Endothelial cell of umbilical vein (primary cell): ENCODE measurements around the gene ERO1A. TPM values are rescaled to one million over a fixed set of nuclear protein-coding genes. Genes with fewer than 3 reads are reported as not detected.

Source experiments
- BruUV-seq: library from RNA; stranded (reverse); fragments of 400-500 nt; replicated peaks from 2 replicates; lab custom pipeline; 2021; lab: Mats Ljungman, UMichigan
- CTCF ChIA-PET: fragments of 300-600, 350-600 bp; sonication (Branson Sonifier 250); formaldehyde crosslinking; loops from one replicate; lab custom pipeline; 2021; ENCODE audit warnings: antibody characterized with exemption, inconsistent platforms; lab: Charles Lee
- POLR2A ChIA-PET: fragments of 300-600, 350-600 bp; sonication (Branson Sonifier 250); formaldehyde crosslinking; loops from one replicate; lab custom pipeline; 2021; ENCODE audit warnings: antibody characterized with exemption, inconsistent platforms; lab: Charles Lee
- DNase-seq: peaks from one replicate; pipeline ENCODE4 v3.0.0-alpha.2; 2011; ENCODE audit warnings: low read depth, low spot score
- FAIRE-seq: peaks from 2 replicates; lab custom pipeline; 2011; peaks lifted over from hg19 to GRCh38; lab: Jason Lieb, UNC
- H2AFZ ChIP-seq: 2 replicates; pipeline ENCODE4 v1.6.0; 2012; ENCODE audit warnings: low read depth, low read length, control low read depth, inconsistent platforms
- H3K27ac ChIP-seq: 2 replicates; pipeline ENCODE4 v1.5.1; 2011; ENCODE audit warnings: low read depth, mild to moderate bottlenecking, control low read depth, low read length, moderate library complexity; ENCODE audit not compliant: insufficient read depth
- H3K27me3 ChIP-seq, 2 experiments: 2 replicates each; pipeline versions ENCODE4 v1.6.0 to v1.6.1; 2011; ENCODE audit warnings: low read length in 2 of 2, mixed read lengths in 1 of 2; ENCODE audit not compliant: control insufficient read depth in 2 of 2, insufficient read depth in 2 of 2
- H3K36me3 ChIP-seq, 2 experiments: 2 replicates in 1 of 2; 3 replicates in 1 of 2; pipeline ENCODE4 v1.5.1; 2011; ENCODE audit warnings: low read length in 2 of 2, mild to moderate bottlenecking in 1 of 2, moderate library complexity in 1 of 2; ENCODE audit not compliant: control insufficient read depth in 2 of 2, insufficient read depth in 2 of 2; ENCODE audit errors: extremely low read depth in 1 of 2
- H3K4me1 ChIP-seq: 3 replicates; pipeline ENCODE4 v1.5.1; 2011; ENCODE audit warnings: mild to moderate bottlenecking, low read length; ENCODE audit not compliant: control insufficient read depth, insufficient read depth; ENCODE audit errors: extremely low read depth
- H3K4me2 ChIP-seq: 2 replicates; pipeline ENCODE4 v1.6.1; 2011; ENCODE audit warnings: low read length, control low read depth, mixed read lengths; ENCODE audit not compliant: insufficient read depth
- H3K4me3 ChIP-seq, 3 experiments: fragments of 200-600 bp in 1 of 3; sonication (generic), shearing (Covaris generic) in 1 of 3; replicated peaks in 1 of 3; 2 replicates each; pipeline ENCODE4 v1.5.1; 2011 to 2016; ENCODE audit warnings: control low read depth in 3 of 3, low read length in 3 of 3, mild to moderate bottlenecking in 2 of 3, inconsistent platforms in 1 of 3, low read depth in 1 of 3, moderate library complexity in 1 of 3; ENCODE audit not compliant: insufficient read depth in 1 of 3
- H3K79me2 ChIP-seq: 2 replicates; pipeline ENCODE4 v1.6.0; 2012; ENCODE audit warnings: low read length, inconsistent platforms; ENCODE audit not compliant: control insufficient read depth, insufficient read depth
- H3K9ac ChIP-seq: replicated peaks from 2 replicates; pipeline ENCODE3; 2011; ENCODE audit warnings: low read length, control low read depth; ENCODE audit not compliant: insufficient read depth; ENCODE audit errors: extremely low read depth
- H3K9me1 ChIP-seq: replicated peaks from 3 replicates; pipeline ENCODE4 v1.6.0; 2011; ENCODE audit warnings: mild to moderate bottlenecking, low read length; ENCODE audit not compliant: control insufficient read depth, insufficient read depth; ENCODE audit errors: extremely low read depth
- H3K9me3 ChIP-seq: replicated peaks from 2 replicates; pipeline ENCODE4 v1.5.1; 2012; ENCODE audit warnings: low read length, inconsistent platforms; ENCODE audit not compliant: control insufficient read depth, insufficient read depth
- H4K20me1 ChIP-seq: replicated peaks from 2 replicates; pipeline ENCODE3; 2011; ENCODE audit warnings: mild to moderate bottlenecking, low read length; ENCODE audit not compliant: control insufficient read depth, insufficient read depth; ENCODE audit errors: extremely low read depth
- CTCF ChIP-seq, 2 donors: IDR thresholded peaks; 1 replicate in 1 of 2; 2 replicates in 1 of 2; pipeline ENCODE4 v1.5.1; 2011; ENCODE audit warnings: low read length in 2 of 2, mild to moderate bottlenecking in 2 of 2, moderate library complexity in 2 of 2, control low read depth in 1 of 2, inconsistent platforms in 1 of 2, low read depth in 1 of 2; ENCODE audit not compliant: insufficient read depth in 1 of 2; ENCODE audit errors: extremely low read depth in 1 of 2
- EZH2 ChIP-seq: IDR thresholded peaks from 2 replicates; pipeline ENCODE4 v1.6.1; 2012; ENCODE audit warnings: borderline replicate concordance, low read depth, mild to moderate bottlenecking, moderate library complexity, low read length, inconsistent platforms; ENCODE audit not compliant: severe bottlenecking
- FOS ChIP-seq: IDR thresholded peaks from 2 replicates; pipeline ENCODE4 v1.6.1; 2011; ENCODE audit warnings: mild to moderate bottlenecking, low read length, moderate library complexity, borderline replicate concordance; ENCODE audit not compliant: insufficient read depth
- GATA2 ChIP-seq: IDR thresholded peaks from 2 replicates; pipeline ENCODE4 v1.7.0; 2011; ENCODE audit warnings: low read depth, mild to moderate bottlenecking, moderate library complexity, mixed read lengths, low read length; ENCODE audit not compliant: insufficient read length, insufficient read depth
- JUN ChIP-seq: IDR thresholded peaks from 2 replicates; pipeline ENCODE4 v1.6.1; 2011; ENCODE audit warnings: borderline replicate concordance, low read depth; ENCODE audit not compliant: insufficient read length, insufficient read depth
- MAX ChIP-seq: IDR thresholded peaks from 2 replicates; pipeline ENCODE4 v1.6.1; 2011; ENCODE audit not compliant: insufficient read depth, insufficient read length
- MYC ChIP-seq: IDR thresholded peaks from one replicate; pipeline ENCODE4 v1.6.1; 2011; ENCODE audit warnings: mild to moderate bottlenecking, low read depth, low read length
- POLR2A ChIP-seq: IDR thresholded peaks from 2 replicates; pipeline ENCODE4 v1.6.1; 2012; ENCODE audit warnings: low read depth, mild to moderate bottlenecking, control low read depth, low read length
- POLR2AphosphoS5 ChIP-seq: IDR thresholded peaks from 2 replicates; pipeline ENCODE4 v1.6.1; 2012; ENCODE audit warnings: low read depth, mild to moderate bottlenecking, control low read depth, low read length, moderate library complexity; ENCODE audit not compliant: insufficient read depth
- dilution Hi-C: fragments of 300-500 bp; cut with MboI; formaldehyde crosslinking; loops from one replicate; pipeline ENCODE4 v1.15.0; 2019; ENCODE audit warnings: low sequenced_read_pairs; ENCODE audit not compliant: extremely low pct_ligation_motif_present
- intact Hi-C: fragments of 100-400 bp; cut with micrococcal nuclease; formaldehyde crosslinking; loops from one replicate; pipeline ENCODE4 v1.10.0; 2022
- polyA plus RNA-seq, 4 experiments: library from polyadenylated mRNA; depleted of rRNA in 3 of 4; stranded (reverse) in 3 of 4; unstranded in 1 of 4; fragments of >200 nt; gene quantifications; 2 replicates each; pipeline versions ENCODE4 v1.2.1 to v1.2.3, GENCODE V29; 2011 to 2012; ENCODE audit warnings: missing spikeins in 1 of 4
- total RNA-seq: library from RNA; stranded (reverse); gene quantifications from 2 replicates; pipeline ENCODE4 v1.2.3, GENCODE V29; 2021

ERO1A gene
- total and polyA plus RNA-seq, 2 donors (not counting 3 experiments of a cell fraction or from before 2014, with no cell fraction given): 20.7 to 71.4 TPM

GRCh38 chr14:52590318-52590717 is 105.0 kb downstream of the ERO1A start:
- no peak for FAIRE-seq
- ChIA-PET POLR2A (no interaction called here), CTCF (interaction anchor here (1.2 kb wide), 1 partner anchor 11 kb away, joined by 5 read pairs; no protein-coding TSS in a partner anchor)

More at GRCh38 chr14:52590318-52590717, 105.0 kb downstream of the ERO1A start:
- no peak overlapping the region for H3K4me3 ChIP-seq
- no peaks in the 10 kb centered on the region for H3K36me3 ChIP-seq
- H3K4me2 ChIP-seq: no peak overlapping the region
- H3K9me1 ChIP-seq: no peaks in the 10 kb centered on the region
- H4K20me1 ChIP-seq: no peaks in the 10 kb centered on the region
- H3K27me3 ChIP-seq: no peaks in the 10 kb centered on the region
- no TSS peak for BruUV-seq
- H3K9ac ChIP-seq: no peak overlapping the region
- intact Hi-C loops (no loop called here), dilution Hi-C loops (no loop called here)
- H2AFZ ChIP-seq: no peak overlapping the region
- DNase-seq: no peak
- H3K79me2 ChIP-seq: no peaks in the 10 kb centered on the region
- H3K9me3 ChIP-seq: no peaks in the 10 kb centered on the region
- no peaks in the 10 kb centered on the region for H3K4me1 ChIP-seq
- no peak overlapping the region for H3K27ac ChIP-seq
- TF ChIP-seq MYC: no peak
- no peak for TF ChIP-seq POLR2A
- TF ChIP-seq EZH2: no peak
- no peak for TF ChIP-seq POLR2AphosphoS5
- TF ChIP-seq MAX: no peak
- TF ChIP-seq GATA2: no peak
- no peak for TF ChIP-seq JUN
- no peak for TF ChIP-seq FOS
- TF ChIP-seq CTCF (IDR thresholded peaks at IDR 0.05; ENCODE audit: extremely low read depth in 1 of 2, insufficient read depth in 1 of 2, low read depth in 1 of 2, low read length in 2 of 2): no peak

Other genes with a start within 250 kb of the ERO1A start
- gene TXNDC16, start 143.1 kb downstream of the ERO1A start, total RNA-seq: 4.5 and 4.8 TPM in 2 replicates
- 2.1 and 2.3 TPM in 2 replicates for gene TXNDC16, start 143.1 kb downstream of the ERO1A start, polyA plus RNA-seq
- gene GPR137C, start 142.7 kb downstream of the ERO1A start, total RNA-seq: 3.8 and 5.7 TPM in 2 replicates
- gene GPR137C, start 142.7 kb downstream of the ERO1A start, polyA plus RNA-seq: 1.5 TPM in 2 replicates
- 92.1 and 103 TPM in 2 replicates for gene PSMC6, start 11.6 kb upstream of the ERO1A start, total RNA-seq
- gene PSMC6, start 11.6 kb upstream of the ERO1A start, polyA plus RNA-seq: 25.9 and 44.0 TPM in 2 replicates
- gene STYX, start 34.6 kb upstream of the ERO1A start, total RNA-seq: 21.0 and 21.3 TPM in 2 replicates
- gene STYX, start 34.6 kb upstream of the ERO1A start, polyA plus RNA-seq: 5.3 and 6.2 TPM in 2 replicates
- 38.2 and 38.9 TPM in 2 replicates for gene GNPNAT1, start 96.0 kb upstream of the ERO1A start, total RNA-seq
- gene GNPNAT1, start 96.0 kb upstream of the ERO1A start, polyA plus RNA-seq: 15.9 and 18.7 TPM in 2 replicates